Fibroblast of mammary gland (primary cell): ENCODE data around the gene YEATS2.
A peak's percentile ranks its signal among the peaks of the same experiment; 100 is the strongest.

Source experiments
- DNase-seq: peaks from one replicate; pipeline ENCODE4 v3.0.0-alpha.2; 2010; ENCODE audit warnings: low read depth
- H3K4me3 ChIP-seq: 2 replicates; pipeline ENCODE4 v1.5.1; 2011; ENCODE audit warnings: low read depth, mild to moderate bottlenecking, low read length, moderate library complexity; ENCODE audit not compliant: control insufficient read depth
- CTCF ChIP-seq: conservative IDR thresholded peaks from 2 replicates; pipeline ENCODE4 v1.5.1; 2011; ENCODE audit warnings: low read depth, low read length, inconsistent platforms; ENCODE audit not compliant: control insufficient read depth, insufficient read depth

The YEATS2 gene

GRCh38 chr3:183762304-183762703 is 64.7 kb downstream of the YEATS2 start:
- TF ChIP-seq CTCF, result no peak
- no peak overlapping the region for H3K4me3 ChIP-seq
- DNase-seq, result peak; percentile 27

GRCh38 chr3:183764847-183765731 is 67.5 kb downstream of the YEATS2 start:
- DNase-seq, result peak; percentile 73
- H3K4me3 ChIP-seq, result no peak overlapping the region
- no peak for TF ChIP-seq CTCF

GRCh38 chr3:183766107-183766506 is 68.5 kb downstream of the YEATS2 start:
- DNase-seq, result no peak
- no peak overlapping the region for H3K4me3 ChIP-seq
- no peak for TF ChIP-seq CTCF

GRCh38 chr3:183766745-183767606 is 69.4 kb downstream of the YEATS2 start:
- peak; percentile 91 for TF ChIP-seq CTCF

GRCh38 chr3:183768114-183768513 is 70.5 kb downstream of the YEATS2 start:
- H3K4me3 ChIP-seq, result no peak overlapping the region
- no peak for DNase-seq
- no peak for TF ChIP-seq CTCF

More at GRCh38 chr3:183766745-183767606, 69.4 kb downstream of the YEATS2 start:
- peak; percentile 74 for DNase-seq
- no peak overlapping the region for H3K4me3 ChIP-seq

GRCh38 chr3:183769453-183769852 is 71.9 kb downstream of the YEATS2 start:
- H3K4me3 ChIP-seq, result no peak overlapping the region
- TF ChIP-seq CTCF, result no peak
- no peak for DNase-seq
